GM18499 (cell line): ENCODE data around the gene CRACR2B.

Experiments used
- ATAC-seq: cut with Tn5 transposase; IDR thresholded peaks from one replicate; pipeline ENCODE4 v1.9.1; 2021; ENCODE audit warnings: moderate number of reproducible peaks; ENCODE audit not compliant: insufficient read depth, unreplicated experiment

The CRACR2B gene

GRCh38 chr11:824942-825341 lies 2.8 kb upstream of the CRACR2B start:
- ATAC-seq: no peak

- no peak for ATAC-seq
Measured at GRCh38 chr11:825366-826226, 2.1 kb upstream of the CRACR2B start.

- ATAC-seq: no peak
Measured at GRCh38 chr11:826227-826621, 1.5 kb upstream of the CRACR2B start.

- no peak for ATAC-seq
Measured at GRCh38 chr11:826836-827145, 928 bp upstream of the CRACR2B start.

DNA sequence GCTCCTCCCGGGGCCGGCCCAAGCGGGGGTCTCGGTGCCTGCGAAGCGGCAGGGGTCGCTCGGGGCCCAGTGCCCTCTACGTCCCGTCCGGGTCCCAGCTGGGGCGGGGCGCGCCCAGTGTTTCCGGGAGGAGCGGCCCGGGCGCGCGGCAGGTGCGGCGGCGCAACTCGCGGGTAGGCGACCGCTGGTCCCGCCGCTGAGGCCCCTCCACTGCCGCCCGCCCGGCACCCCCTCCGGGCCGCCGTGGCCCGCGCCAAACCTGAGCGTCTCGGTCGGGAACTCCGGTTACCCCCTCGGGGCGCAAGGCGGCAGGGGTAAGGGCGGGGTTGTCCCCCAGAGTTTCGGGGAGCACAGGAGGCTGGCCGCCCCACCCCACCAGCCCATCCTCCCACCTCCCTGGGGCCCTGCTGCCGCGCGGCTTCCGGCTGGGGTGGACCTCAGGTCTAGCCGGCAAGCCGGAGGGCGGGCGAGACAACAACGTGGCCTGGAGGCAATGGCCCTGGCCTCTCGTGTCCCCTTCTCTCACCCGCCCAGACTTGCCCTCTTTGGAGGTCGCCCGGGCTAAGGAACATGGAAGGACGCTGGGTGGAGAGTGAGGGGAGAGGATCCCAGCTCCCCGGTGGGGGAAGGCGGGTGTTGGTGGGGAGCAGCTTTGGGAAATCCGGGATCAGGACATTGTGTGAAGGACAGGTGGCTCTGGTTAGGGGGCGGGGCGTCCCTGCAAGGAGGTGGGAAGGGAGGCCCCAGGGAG lies 398 bp upstream of the CRACR2B start:
- ATAC-seq: no peak

DNA sequence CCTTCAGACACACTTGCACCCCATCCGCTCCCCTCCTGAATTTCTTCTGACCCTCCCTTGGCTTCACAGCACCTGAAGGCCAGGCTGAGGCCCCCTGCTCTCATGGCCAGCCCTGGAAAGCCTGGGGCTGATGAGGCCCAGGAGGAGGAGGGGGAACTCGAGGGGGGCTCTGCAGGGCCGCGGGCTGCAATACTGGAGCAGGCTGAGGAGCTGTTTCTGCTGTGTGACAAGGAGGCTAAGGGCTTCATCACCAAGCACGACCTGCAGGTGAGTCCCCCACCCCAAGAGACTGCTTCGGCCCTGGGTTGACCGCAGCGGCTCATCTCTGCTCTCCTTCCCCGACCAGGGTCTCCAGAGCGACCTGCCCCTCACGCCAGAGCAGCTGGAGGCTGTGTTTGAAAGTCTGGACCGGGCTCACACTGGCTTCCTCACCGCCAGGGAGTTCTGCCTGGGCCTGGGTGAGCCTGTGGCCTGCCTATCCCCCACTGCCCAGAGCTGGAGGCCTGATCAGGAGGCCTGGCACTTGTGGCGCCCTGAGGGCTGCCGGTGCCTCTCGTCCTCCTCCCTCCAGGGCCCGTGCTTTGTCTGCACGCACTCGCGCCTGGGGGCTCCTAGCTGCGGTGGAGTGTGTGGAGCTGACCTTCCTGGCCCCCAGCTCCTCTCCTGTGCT lies 922 bp downstream of the CRACR2B start:
- no peak for ATAC-seq

GRCh38 chr11:829176-829846 lies 1.6 kb downstream of the CRACR2B start:
- ATAC-seq: no peak

DNA sequence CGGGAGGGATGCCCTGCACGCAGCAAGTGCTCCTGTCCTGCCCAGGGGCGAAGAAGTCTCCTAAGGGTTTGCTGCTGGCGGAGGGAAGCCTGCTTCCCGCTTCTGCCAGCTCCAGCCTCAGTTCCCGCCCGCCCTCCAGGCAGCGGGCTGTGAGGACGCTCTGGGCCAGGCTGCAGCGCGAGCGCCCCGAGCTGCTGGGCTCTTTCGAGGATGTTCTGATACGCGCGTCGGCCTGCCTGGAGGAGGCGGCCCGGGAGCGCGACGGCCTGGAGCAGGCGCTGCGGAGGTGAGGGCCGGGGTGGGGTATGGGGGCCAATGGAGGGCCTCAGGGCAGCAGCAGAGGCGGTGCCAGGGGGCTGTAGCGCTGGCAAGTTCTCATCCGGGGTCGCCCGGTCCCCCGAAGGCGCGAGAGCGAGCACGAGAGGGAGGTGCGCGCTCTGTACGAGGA lies 2.2 kb downstream of the CRACR2B start:
- no peak for ATAC-seq

DNA sequence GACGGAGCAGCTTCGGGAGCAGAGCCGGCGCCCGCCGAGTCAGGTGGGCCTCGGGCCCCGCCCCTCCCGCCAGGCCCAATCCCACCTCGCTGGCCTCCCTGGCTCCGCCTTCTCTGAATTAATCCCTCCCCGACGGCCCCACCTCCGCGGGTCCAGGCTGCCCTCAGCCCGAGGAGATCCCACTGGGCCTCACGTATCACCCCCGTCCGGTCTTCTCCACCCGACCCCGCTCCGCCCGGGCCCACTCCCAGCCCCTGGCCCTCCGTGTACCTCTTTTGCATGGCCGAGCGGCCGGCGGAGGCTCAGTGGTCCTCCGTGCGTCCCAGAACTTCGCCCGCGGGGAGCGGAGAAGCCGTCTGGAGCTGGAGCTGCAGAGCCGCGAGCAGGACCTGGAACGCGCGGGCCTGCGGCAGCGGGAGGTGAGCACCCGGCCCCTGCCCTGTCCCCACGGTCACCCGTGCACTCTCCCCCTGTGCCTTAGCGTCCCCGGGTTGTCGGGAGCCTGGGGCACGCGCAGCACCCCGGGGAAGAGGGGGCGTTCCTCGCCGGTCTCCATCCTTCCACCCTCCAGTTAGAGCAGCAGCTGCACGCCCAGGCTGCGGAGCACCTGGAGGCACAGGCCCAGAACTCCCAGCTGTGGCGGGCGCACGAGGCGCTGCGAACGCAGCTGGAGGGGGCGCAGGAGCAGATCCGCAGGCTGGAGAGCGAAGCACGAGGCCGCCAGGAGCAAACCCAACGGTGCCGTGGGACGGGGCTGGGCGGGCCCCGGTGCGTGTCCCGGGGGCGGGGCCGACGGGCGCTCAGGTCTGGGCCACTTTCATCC lies 2.8 kb downstream of the CRACR2B start:
- no peak for ATAC-seq

DNA sequence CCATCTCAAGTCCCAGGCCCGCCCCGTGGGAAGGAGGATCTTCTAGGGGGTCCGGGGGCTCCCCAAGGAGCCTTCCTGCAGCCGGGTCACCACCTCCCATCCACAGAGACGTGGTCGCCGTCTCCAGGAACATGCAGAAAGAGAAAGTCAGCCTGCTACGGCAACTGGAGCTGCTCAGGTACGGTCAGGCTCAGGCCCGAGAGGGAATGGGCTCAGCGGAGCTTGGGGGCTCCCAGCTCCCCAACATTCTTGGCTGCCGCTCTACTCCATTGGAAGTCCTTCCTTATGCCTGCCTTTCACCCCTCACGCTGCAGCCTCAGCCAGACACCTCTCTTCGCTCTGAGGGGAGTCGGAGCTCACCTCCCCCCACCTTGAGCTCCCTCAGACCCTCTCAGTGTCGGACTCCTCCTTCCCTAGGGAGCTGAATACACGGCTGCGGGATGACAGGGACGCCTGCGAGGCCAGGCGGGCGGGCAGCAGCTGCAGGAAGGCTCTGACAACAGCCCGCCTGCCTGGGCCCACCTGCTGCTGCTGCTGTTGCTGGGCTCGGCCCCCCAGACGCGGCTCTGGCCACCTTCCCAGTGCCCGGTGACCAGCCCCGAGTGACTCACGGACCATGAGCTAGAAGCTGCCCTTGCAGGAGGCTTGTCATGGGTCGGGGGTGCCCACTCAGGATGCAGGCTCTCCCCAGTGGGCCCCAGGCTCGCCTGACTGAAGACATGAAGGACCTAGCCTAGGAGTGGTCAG lies 3.6 kb downstream of the CRACR2B start:
- ATAC-seq: no peak

- ATAC-seq: no peak
Measured at GRCh38 chr11:831961-832528, 4.3 kb downstream of the CRACR2B start.

- ATAC-seq: no peak
Measured at GRCh38 chr11:832529-833113, 4.9 kb downstream of the CRACR2B start, which contains the start of gene CD151. Gene CD151, plus strand, starts transcription at chr11:832952. Its CDS starts 3,118 bp downstream, at chr11:836070.

DNA sequence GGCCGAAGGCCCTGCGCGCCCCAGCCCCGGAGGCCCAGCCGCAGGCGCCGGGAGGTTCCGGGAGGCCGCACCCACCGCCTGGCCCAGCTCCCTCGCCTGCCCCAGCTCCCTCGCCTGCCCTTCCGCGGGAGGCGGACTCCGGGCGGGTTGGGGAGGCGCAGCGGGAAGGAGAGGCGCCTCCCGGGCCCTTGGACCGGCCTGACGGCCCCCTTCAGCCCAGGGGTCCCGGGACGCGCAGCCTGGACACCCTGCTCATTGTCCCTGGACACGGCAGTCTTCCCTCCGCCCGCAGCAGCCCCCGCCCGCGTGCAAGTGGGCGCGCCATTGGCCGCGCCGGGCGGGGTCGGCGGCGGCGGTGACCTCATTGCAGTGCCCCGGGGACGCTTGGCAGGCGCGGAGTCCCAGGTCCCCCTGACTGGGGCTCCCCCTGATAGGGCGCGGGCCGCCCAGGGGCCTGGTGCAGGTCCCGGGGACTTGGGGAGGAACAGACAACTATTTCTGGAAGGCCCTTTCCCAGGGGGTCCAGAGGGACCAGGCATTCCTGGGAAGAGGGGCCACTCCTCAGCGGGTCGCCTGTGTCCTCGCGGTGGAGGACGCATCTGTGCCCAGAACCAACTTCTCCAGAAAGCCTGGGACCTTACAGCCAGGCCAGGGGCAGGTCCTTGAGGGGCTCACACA lies 5.5 kb downstream of the CRACR2B start:
- no peak for ATAC-seq

DNA sequence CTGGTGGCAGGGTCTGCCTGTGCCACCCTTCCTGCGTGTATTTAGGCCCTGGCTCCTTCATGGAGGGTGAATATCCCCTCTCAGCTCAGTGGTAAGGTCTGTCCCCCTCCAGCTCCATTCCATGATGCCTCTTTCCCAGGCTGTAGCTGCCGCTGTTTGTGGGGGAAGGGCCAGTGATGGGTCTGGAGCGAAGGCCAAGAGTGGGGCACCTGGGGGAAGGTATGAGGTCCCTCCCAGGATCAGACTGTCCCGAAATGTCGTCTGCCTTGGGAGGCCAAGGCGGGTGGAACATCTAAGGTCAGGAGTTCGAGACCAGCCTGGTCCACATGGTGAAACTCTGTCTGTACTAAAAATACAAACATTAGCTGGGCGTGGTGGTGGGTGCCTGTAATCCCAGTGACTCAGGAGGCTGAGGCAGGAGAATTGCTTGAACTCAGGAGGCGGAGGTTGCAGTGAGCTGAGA lies 6.2 kb downstream of the CRACR2B start:
- ATAC-seq: no peak

GRCh38 chr11:834371-835316 lies 6.9 kb downstream of the CRACR2B start:
- ATAC-seq: no peak

- no peak for ATAC-seq
Measured at GRCh38 chr11:836274-836673, 8.6 kb downstream of the CRACR2B start.

DNA sequence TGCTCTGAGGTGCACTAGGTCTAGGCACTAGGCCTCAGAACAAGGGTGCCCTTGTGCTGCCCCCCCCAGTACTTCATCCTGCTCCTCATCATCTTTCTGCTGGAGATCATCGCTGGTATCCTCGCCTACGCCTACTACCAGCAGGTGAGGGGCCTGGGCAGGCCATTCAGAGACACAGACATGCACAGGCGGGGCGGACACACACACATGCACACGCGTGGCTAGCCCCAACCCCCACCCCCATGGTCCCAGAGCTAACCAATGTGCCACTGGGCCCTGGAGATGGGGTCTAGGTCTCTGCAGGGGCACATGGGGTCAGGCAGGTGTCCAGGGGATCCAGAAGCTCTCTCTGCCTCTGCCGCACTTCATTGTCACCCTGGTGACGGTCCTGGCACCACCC lies 9.0 kb downstream of the CRACR2B start:
- ATAC-seq: no peak
